SK-N-SH treated with all-trans-retinoic acid at 6 μM for 48 hours (cell line): Measurements from ENCODE around the gene CARD14.
"Not testable (repeated sequence)": the region's sequence is repeated elsewhere in the genome, so short reads cannot be mapped to it uniquely, and the experiment has no call there.

ENCODE experiments used
- ATAC-seq: fragments of 200-7000 bp; cut with Tn5 transposase; 3 replicates; pipeline ENCODE4 v1.9.1; 2020; ENCODE audit warnings: mild to moderate bottlenecking, moderate library complexity
- ARNTL ChIP-seq: fragments of 450-650 bp; formaldehyde crosslinking; IDR thresholded peaks from 2 replicates; pipeline ENCODE4 v1.5.0; 2020; ENCODE audit warnings: low read depth, mild to moderate bottlenecking, moderate library complexity, borderline replicate concordance
- BACH2 ChIP-seq: fragments of 250-450 bp; sonication (Bioruptor Pico); IDR thresholded peaks from 2 replicates; pipeline ENCODE4 v1.9.0; 2021; ENCODE audit warnings: mild to moderate bottlenecking, borderline replicate concordance
- CSDC2 ChIP-seq: fragments of 250-450 bp; sonication (Bioruptor Pico); IDR thresholded peaks from 2 replicates; pipeline ENCODE4 v1.5.0; 2020; ENCODE audit warnings: mild to moderate bottlenecking, moderate library complexity
- ESRRG ChIP-seq: fragments of 250-450 bp; sonication (Bioruptor Pico); IDR thresholded peaks from 2 replicates; pipeline ENCODE4 v1.6.1; 2021; ENCODE audit warnings: mild to moderate bottlenecking
- ISL1 ChIP-seq: fragments of 250-450 bp; sonication (Bioruptor Pico); IDR thresholded peaks from 2 replicates; pipeline ENCODE4 v2.1.2; 2022; ENCODE audit warnings: mild to moderate bottlenecking, moderate library complexity
- OSR1 ChIP-seq: fragments of 250-450 bp; sonication (Bioruptor Pico); IDR thresholded peaks from 2 replicates; pipeline ENCODE4 v1.8.0; 2022; ENCODE audit warnings: moderate library complexity, mild to moderate bottlenecking, inconsistent platforms
- PPARA ChIP-seq: fragments of 250-450 bp; sonication (Bioruptor Pico); IDR thresholded peaks from 2 replicates; pipeline ENCODE4 v1.5.0; 2020; ENCODE audit warnings: mild to moderate bottlenecking, borderline replicate concordance
- RARB ChIP-seq: fragments of 250-450 bp; sonication (Bioruptor Pico); IDR thresholded peaks from 2 replicates; pipeline ENCODE4 v1.8.0; 2021; ENCODE audit warnings: mild to moderate bottlenecking, moderate library complexity
- SNAI2 ChIP-seq: fragments of 250-450 bp; sonication (Bioruptor Pico); IDR thresholded peaks from 2 replicates; pipeline ENCODE4 v1.5.0; 2020; ENCODE audit warnings: mild to moderate bottlenecking, moderate library complexity
- TCF4 ChIP-seq: fragments of 250-450 bp; sonication (Bioruptor Pico); IDR thresholded peaks from 2 replicates; pipeline ENCODE4 v1.8.0; 2021; ENCODE audit warnings: mild to moderate bottlenecking, moderate library complexity, borderline replicate concordance
- TOX ChIP-seq: fragments of 250-450 bp; sonication (Bioruptor Pico); IDR thresholded peaks from 2 replicates; pipeline ENCODE4 v1.8.0; 2021; ENCODE audit warnings: mild to moderate bottlenecking, moderate library complexity, borderline replicate concordance
- ZFP3 ChIP-seq: fragments of 250-450 bp; sonication (Bioruptor Pico); IDR thresholded peaks from 2 replicates; pipeline ENCODE4 v1.5.0; 2020; ENCODE audit warnings: mild to moderate bottlenecking, moderate library complexity
- ZFP30 ChIP-seq: fragments of 450-650 bp; formaldehyde crosslinking; IDR thresholded peaks from 2 replicates; pipeline ENCODE4 v1.5.0; 2022; ENCODE audit warnings: mild to moderate bottlenecking, moderate library complexity
- ZNF565 ChIP-seq: fragments of 450-650 bp; formaldehyde crosslinking; conservative IDR thresholded peaks from 2 replicates; pipeline ENCODE4 v1.5.0; 2020; ENCODE audit warnings: low read depth, mild to moderate bottlenecking, moderate library complexity
- ZNF70 ChIP-seq: fragments of 450-650 bp; formaldehyde crosslinking; IDR thresholded peaks from 2 replicates; pipeline ENCODE4 v1.5.0; 2020; ENCODE audit warnings: mild to moderate bottlenecking, moderate library complexity
- TF ChIP-seq, protein P1 (sequence below): fragments of 250-450 bp; sonication (Bioruptor Pico); IDR thresholded peaks from 2 replicates; pipeline ENCODE4 v1.5.1; 2020; ENCODE audit warnings: low read depth, mild to moderate bottlenecking, moderate library complexity
- TF ChIP-seq, protein P2 (sequence below): fragments of 250-450 bp; sonication (Bioruptor Pico); IDR thresholded peaks from 2 replicates; pipeline ENCODE4 v1.8.0; 2020; ENCODE audit warnings: mild to moderate bottlenecking, moderate library complexity, borderline replicate concordance
- TF ChIP-seq, protein P3 (sequence below): fragments of 250-450 bp; sonication (Bioruptor Pico); IDR thresholded peaks from 2 replicates; pipeline ENCODE4 v1.5.0; 2020; ENCODE audit warnings: mild to moderate bottlenecking, moderate library complexity
- TF ChIP-seq, protein P4 (sequence below): fragments of 250-450 bp; sonication (Bioruptor Pico); IDR thresholded peaks from 2 replicates; pipeline ENCODE4 v1.8.0; 2021; ENCODE audit warnings: low read depth, mild to moderate bottlenecking, moderate library complexity, borderline replicate concordance

The CARD14 gene

DNA sequence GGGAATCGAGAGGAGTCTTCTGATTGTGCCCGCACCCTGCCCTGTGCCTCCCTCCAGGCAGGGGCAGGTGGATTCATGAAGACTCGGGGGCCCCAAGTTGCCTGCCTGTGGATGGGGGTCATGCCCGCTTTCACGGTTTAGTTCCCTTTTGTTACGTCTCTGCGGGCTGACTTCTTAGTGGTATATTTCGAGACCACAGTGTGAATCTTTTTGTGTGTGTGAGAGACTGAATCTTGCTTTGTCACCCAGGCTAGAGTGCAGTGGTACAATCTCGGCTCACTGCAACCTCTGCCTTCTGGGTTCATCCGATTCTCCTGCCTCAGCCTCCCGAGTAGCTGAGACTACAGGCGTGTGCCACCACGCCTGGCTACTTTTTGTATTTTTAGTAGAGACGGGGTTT is 72.7 kb downstream of the CARD14 start:
- ATAC-seq = no peak
- no peak for TF ChIP-seq RARB
- TF ChIP-seq SNAI2 = no peak
- TF ChIP-seq, protein P1, sequence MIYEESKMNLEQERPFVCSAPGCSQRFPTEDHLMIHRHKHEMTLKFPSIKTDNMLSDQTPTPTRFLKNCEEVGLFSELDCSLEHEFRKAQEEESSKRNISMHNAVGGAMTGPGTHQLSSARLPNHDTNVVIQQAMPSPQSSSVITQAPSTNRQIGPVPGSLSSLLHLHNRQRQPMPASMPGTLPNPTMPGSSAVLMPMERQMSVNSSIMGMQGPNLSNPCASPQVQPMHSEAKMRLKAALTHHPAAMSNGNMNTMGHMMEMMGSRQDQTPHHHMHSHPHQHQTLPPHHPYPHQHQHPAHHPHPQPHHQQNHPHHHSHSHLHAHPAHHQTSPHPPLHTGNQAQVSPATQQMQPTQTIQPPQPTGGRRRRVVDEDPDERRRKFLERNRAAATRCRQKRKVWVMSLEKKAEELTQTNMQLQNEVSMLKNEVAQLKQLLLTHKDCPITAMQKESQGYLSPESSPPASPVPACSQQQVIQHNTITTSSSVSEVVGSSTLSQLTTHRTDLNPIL (CRISPR knock-in tag) = no peak
- no peak for TF ChIP-seq ZNF565
- TF ChIP-seq, protein P2, sequence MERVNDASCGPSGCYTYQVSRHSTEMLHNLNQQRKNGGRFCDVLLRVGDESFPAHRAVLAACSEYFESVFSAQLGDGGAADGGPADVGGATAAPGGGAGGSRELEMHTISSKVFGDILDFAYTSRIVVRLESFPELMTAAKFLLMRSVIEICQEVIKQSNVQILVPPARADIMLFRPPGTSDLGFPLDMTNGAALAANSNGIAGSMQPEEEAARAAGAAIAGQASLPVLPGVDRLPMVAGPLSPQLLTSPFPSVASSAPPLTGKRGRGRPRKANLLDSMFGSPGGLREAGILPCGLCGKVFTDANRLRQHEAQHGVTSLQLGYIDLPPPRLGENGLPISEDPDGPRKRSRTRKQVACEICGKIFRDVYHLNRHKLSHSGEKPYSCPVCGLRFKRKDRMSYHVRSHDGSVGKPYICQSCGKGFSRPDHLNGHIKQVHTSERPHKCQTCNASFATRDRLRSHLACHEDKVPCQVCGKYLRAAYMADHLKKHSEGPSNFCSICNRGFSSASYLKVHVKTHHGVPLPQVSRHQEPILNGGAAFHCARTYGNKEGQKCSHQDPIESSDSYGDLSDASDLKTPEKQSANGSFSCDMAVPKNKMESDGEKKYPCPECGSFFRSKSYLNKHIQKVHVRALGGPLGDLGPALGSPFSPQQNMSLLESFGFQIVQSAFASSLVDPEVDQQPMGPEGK (CRISPR knock-in tag) = no peak
- no peak for TF ChIP-seq TOX
- no peak for TF ChIP-seq ARNTL
- no peak for TF ChIP-seq ZFP30 (CRISPR knock-in tag)
- TF ChIP-seq BACH2 (CRISPR knock-in tag) = no peak
- TF ChIP-seq, protein P3, sequence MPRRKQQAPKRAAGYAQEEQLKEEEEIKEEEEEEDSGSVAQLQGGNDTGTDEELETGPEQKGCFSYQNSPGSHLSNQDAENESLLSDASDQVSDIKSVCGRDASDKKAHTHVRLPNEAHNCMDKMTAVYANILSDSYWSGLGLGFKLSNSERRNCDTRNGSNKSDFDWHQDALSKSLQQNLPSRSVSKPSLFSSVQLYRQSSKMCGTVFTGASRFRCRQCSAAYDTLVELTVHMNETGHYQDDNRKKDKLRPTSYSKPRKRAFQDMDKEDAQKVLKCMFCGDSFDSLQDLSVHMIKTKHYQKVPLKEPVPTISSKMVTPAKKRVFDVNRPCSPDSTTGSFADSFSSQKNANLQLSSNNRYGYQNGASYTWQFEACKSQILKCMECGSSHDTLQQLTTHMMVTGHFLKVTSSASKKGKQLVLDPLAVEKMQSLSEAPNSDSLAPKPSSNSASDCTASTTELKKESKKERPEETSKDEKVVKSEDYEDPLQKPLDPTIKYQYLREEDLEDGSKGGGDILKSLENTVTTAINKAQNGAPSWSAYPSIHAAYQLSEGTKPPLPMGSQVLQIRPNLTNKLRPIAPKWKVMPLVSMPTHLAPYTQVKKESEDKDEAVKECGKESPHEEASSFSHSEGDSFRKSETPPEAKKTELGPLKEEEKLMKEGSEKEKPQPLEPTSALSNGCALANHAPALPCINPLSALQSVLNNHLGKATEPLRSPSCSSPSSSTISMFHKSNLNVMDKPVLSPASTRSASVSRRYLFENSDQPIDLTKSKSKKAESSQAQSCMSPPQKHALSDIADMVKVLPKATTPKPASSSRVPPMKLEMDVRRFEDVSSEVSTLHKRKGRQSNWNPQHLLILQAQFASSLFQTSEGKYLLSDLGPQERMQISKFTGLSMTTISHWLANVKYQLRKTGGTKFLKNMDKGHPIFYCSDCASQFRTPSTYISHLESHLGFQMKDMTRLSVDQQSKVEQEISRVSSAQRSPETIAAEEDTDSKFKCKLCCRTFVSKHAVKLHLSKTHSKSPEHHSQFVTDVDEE (CRISPR knock-in tag) = no peak
- no peak for TF ChIP-seq ZFP3 (CRISPR knock-in tag)
- no peak for TF ChIP-seq ISL1
- TF ChIP-seq ZNF70 (CRISPR knock-in tag) = no peak
- no peak for TF ChIP-seq TCF4 (CRISPR knock-in tag)
- TF ChIP-seq PPARA (CRISPR knock-in tag) = no peak
- no peak for TF ChIP-seq CSDC2 (CRISPR knock-in tag)
- no peak for TF ChIP-seq OSR1
- TF ChIP-seq ESRRG (CRISPR knock-in tag) = no peak

DNA sequence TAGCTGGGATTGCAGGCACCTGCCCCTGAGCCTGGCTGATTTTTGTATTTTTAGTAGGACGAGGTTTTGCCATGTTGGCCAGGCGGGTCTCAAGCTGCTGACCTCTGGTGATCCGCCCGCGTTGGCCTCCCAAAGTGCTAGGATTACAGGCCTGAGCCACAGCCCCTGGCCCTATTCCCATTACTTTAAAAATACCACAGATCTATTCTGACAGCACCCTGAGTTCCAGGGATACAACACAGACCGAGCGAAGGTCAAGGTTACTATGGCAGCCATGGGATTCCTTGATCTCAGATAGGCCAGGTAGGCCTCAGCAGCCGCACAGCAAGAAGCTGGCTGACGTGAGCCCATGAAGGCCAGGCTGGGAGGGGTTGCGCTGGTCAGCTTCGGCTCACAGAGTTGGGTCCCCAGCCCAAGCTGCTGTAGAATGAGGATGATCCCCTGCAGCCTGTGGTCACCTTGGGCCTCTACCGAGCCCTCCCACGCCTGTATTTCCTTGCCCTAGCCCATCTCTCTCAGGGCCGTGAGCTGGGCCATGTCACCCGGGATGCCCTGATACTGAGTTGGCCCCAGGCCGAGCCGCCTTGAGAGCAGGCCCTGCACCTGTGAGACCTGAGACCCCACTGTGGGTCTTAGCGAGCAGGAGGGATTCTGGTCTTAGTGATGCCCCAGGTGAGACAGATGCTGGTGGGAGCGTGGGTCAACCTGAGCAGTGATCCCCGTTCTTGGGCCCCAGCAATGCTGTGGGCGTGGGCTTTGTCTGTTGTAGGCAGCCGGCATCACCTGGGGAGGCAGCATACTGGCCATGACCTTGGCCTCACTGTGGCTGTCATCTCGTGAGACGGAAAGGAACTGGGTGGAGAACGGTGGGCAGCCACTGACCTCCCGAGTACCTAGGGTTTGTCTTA is 74.0 kb downstream of the CARD14 start:
- ATAC-seq = no peak

DNA sequence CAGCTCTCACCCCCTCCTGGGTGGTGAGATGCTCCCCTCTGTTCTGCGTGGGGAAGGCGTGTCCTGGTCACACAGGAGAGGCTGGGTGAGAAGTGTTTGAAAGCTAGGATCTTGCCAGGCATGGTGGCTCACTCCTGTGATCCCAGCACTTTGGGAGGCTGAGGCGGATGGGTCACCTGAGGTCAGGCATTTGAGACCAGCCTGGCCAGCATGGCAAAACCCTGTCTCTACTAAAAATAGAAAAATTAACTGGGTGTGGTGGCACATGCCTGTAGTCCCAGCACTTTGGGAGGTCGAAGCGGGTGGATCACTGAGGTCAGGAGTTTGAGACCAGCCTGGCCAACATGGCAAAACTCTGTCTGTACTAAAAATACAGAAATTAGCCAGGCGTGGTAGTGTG is 74.6 kb downstream of the CARD14 start:
- not testable (repeated sequence) for ATAC-seq

More for the DNA sequence above, 74.0 kb downstream of the CARD14 start:
- no peak for TF ChIP-seq ZFP30 (CRISPR knock-in tag)
- no peak for TF ChIP-seq BACH2 (CRISPR knock-in tag)
- TF ChIP-seq CSDC2 (CRISPR knock-in tag) = no peak
- TF ChIP-seq, protein P4, sequence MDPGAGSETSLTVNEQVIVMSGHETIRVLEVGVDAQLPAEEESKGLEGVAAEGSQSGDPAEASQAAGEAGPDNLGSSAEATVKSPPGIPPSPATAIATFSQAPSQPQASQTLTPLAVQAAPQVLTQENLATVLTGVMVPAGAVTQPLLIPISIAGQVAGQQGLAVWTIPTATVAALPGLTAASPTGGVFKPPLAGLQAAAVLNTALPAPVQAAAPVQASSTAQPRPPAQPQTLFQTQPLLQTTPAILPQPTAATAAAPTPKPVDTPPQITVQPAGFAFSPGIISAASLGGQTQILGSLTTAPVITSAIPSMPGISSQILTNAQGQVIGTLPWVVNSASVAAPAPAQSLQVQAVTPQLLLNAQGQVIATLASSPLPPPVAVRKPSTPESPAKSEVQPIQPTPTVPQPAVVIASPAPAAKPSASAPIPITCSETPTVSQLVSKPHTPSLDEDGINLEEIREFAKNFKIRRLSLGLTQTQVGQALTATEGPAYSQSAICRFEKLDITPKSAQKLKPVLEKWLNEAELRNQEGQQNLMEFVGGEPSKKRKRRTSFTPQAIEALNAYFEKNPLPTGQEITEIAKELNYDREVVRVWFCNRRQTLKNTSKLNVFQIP (CRISPR knock-in tag) = no peak
- no peak for TF ChIP-seq PPARA (CRISPR knock-in tag)
- TF ChIP-seq OSR1 = no peak
- TF ChIP-seq, all 23 proteins: peak for 0

DNA sequence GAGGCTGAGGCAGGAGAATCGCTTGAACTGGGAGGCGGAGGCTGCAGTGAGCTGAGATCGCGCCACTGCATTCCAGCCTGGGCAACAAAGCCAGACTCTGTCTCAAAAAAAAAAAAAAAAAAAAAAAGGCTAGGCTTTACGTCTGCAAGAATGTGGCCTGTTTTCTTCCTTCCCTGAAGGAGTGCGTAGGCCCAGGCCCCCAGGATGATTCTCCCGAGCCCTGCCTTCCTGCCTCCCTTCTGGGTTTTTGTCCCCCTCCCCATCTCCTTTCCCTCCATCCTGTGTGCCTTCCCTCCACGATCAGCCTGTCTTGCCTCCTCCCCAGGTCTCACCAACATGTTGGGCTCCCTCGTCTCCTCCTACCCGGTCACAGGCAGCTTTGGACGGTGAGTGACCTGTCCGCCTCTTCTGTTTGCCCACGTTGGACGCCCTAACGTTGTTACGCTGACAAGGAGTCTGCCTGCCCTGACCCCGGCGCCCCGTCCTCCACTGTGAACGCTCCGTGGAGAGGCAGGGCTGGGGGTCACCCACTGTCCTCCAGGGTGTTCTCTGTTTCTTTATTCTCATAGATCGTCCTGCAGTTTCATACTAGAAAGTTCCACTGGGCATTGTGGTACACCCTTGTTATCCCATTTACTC is 75.2 kb downstream of the CARD14 start:
- no peak for ATAC-seq
- no peak for TF ChIP-seq BACH2 (CRISPR knock-in tag)
- TF ChIP-seq TOX = no peak
